ENCODE measurements around the gene SZRD1.

DNA sequence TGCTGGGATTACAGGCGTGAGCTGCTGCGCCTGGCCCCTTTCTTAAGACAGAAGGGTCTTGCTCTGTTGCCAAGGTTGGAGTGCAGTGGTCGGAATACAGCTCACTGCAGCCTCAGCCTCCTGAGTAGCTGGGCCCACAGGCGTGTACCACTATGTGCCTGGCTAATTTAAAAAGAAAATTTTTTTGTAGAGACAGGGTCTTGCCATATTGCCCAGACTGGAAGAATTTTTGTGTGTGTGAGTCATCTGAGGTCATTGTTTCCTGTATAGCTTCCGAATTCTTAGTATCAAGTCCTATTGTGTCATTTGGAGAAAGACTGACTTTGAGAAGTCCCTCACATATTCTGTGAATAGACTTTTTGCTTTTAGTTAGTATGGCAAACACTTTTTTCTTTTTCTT is 4.7 kb downstream of the SZRD1 start:
- no peak for TF ChIP-seq CTCF (IDR thresholded peaks at IDR 0.05; ENCODE audit: low read depth, low read length, poor library complexity, severe bottlenecking)
- no peak for TF ChIP-seq EZH2phosphoT487 (IDR thresholded peaks at IDR 0.05; ENCODE audit: borderline replicate concordance, low read length)
